Endothelial cell of umbilical vein (primary cell): ENCODE data around the gene FGD5. TPM values are rescaled to one million over a fixed set of nuclear protein-coding genes. Genes with fewer than 3 reads are reported as not detected.

ENCODE experiments used
- BruUV-seq: library from RNA; stranded (reverse); fragments of 400-500 nt; replicated peaks from 2 replicates; lab custom pipeline; 2021; lab: Mats Ljungman, UMichigan
- CTCF ChIA-PET: fragments of 300-600, 350-600 bp; sonication (Branson Sonifier 250); formaldehyde crosslinking; loops from one replicate; lab custom pipeline; 2021; ENCODE audit warnings: antibody characterized with exemption, inconsistent platforms; lab: Charles Lee
- POLR2A ChIA-PET: fragments of 300-600, 350-600 bp; sonication (Branson Sonifier 250); formaldehyde crosslinking; loops from one replicate; lab custom pipeline; 2021; ENCODE audit warnings: antibody characterized with exemption, inconsistent platforms; lab: Charles Lee
- DNase-seq: peaks from one replicate; pipeline ENCODE4 v3.0.0-alpha.2; 2011; ENCODE audit warnings: low read depth, low spot score
- FAIRE-seq: peaks from 2 replicates; lab custom pipeline; 2011; peaks lifted over from hg19 to GRCh38; lab: Jason Lieb, UNC
- H2AFZ ChIP-seq: 2 replicates; pipeline ENCODE4 v1.6.0; 2012; ENCODE audit warnings: low read depth, low read length, control low read depth, inconsistent platforms
- H3K27ac ChIP-seq: 2 replicates; pipeline ENCODE4 v1.5.1; 2011; ENCODE audit warnings: low read depth, mild to moderate bottlenecking, control low read depth, low read length, moderate library complexity; ENCODE audit not compliant: insufficient read depth
- H3K27me3 ChIP-seq, 2 experiments: 2 replicates each; pipeline versions ENCODE4 v1.6.0 to v1.6.1; 2011; ENCODE audit warnings: low read length in 2 of 2, mixed read lengths in 1 of 2; ENCODE audit not compliant: control insufficient read depth in 2 of 2, insufficient read depth in 2 of 2
- H3K36me3 ChIP-seq, 2 experiments: 2 replicates in 1 of 2; 3 replicates in 1 of 2; pipeline ENCODE4 v1.5.1; 2011; ENCODE audit warnings: low read length in 2 of 2, mild to moderate bottlenecking in 1 of 2, moderate library complexity in 1 of 2; ENCODE audit not compliant: control insufficient read depth in 2 of 2, insufficient read depth in 2 of 2; ENCODE audit errors: extremely low read depth in 1 of 2
- H3K4me1 ChIP-seq: 3 replicates; pipeline ENCODE4 v1.5.1; 2011; ENCODE audit warnings: mild to moderate bottlenecking, low read length; ENCODE audit not compliant: control insufficient read depth, insufficient read depth; ENCODE audit errors: extremely low read depth
- H3K4me2 ChIP-seq: 2 replicates; pipeline ENCODE4 v1.6.1; 2011; ENCODE audit warnings: low read length, control low read depth, mixed read lengths; ENCODE audit not compliant: insufficient read depth
- H3K4me3 ChIP-seq, 3 experiments: fragments of 200-600 bp in 1 of 3; sonication (generic), shearing (Covaris generic) in 1 of 3; replicated peaks in 1 of 3; 2 replicates each; pipeline ENCODE4 v1.5.1; 2011 to 2016; ENCODE audit warnings: control low read depth in 3 of 3, low read length in 3 of 3, mild to moderate bottlenecking in 2 of 3, inconsistent platforms in 1 of 3, low read depth in 1 of 3, moderate library complexity in 1 of 3; ENCODE audit not compliant: insufficient read depth in 1 of 3
- H3K79me2 ChIP-seq: 2 replicates; pipeline ENCODE4 v1.6.0; 2012; ENCODE audit warnings: low read length, inconsistent platforms; ENCODE audit not compliant: control insufficient read depth, insufficient read depth
- H3K9ac ChIP-seq: replicated peaks from 2 replicates; pipeline ENCODE3; 2011; ENCODE audit warnings: low read length, control low read depth; ENCODE audit not compliant: insufficient read depth; ENCODE audit errors: extremely low read depth
- H3K9me1 ChIP-seq: replicated peaks from 3 replicates; pipeline ENCODE4 v1.6.0; 2011; ENCODE audit warnings: mild to moderate bottlenecking, low read length; ENCODE audit not compliant: control insufficient read depth, insufficient read depth; ENCODE audit errors: extremely low read depth
- H3K9me3 ChIP-seq: replicated peaks from 2 replicates; pipeline ENCODE4 v1.5.1; 2012; ENCODE audit warnings: low read length, inconsistent platforms; ENCODE audit not compliant: control insufficient read depth, insufficient read depth
- H4K20me1 ChIP-seq: replicated peaks from 2 replicates; pipeline ENCODE3; 2011; ENCODE audit warnings: mild to moderate bottlenecking, low read length; ENCODE audit not compliant: control insufficient read depth, insufficient read depth; ENCODE audit errors: extremely low read depth
- CTCF ChIP-seq, 2 donors: IDR thresholded peaks; 1 replicate in 1 of 2; 2 replicates in 1 of 2; pipeline ENCODE4 v1.5.1; 2011; ENCODE audit warnings: low read length in 2 of 2, mild to moderate bottlenecking in 2 of 2, moderate library complexity in 2 of 2, control low read depth in 1 of 2, inconsistent platforms in 1 of 2, low read depth in 1 of 2; ENCODE audit not compliant: insufficient read depth in 1 of 2; ENCODE audit errors: extremely low read depth in 1 of 2
- EZH2 ChIP-seq: IDR thresholded peaks from 2 replicates; pipeline ENCODE4 v1.6.1; 2012; ENCODE audit warnings: borderline replicate concordance, low read depth, mild to moderate bottlenecking, moderate library complexity, low read length, inconsistent platforms; ENCODE audit not compliant: severe bottlenecking
- FOS ChIP-seq: IDR thresholded peaks from 2 replicates; pipeline ENCODE4 v1.6.1; 2011; ENCODE audit warnings: mild to moderate bottlenecking, low read length, moderate library complexity, borderline replicate concordance; ENCODE audit not compliant: insufficient read depth
- MAX ChIP-seq: IDR thresholded peaks from 2 replicates; pipeline ENCODE4 v1.6.1; 2011; ENCODE audit not compliant: insufficient read depth, insufficient read length
- MYC ChIP-seq: IDR thresholded peaks from one replicate; pipeline ENCODE4 v1.6.1; 2011; ENCODE audit warnings: mild to moderate bottlenecking, low read depth, low read length
- dilution Hi-C: fragments of 300-500 bp; cut with MboI; formaldehyde crosslinking; loops from one replicate; pipeline ENCODE4 v1.15.0; 2019; ENCODE audit warnings: low sequenced_read_pairs; ENCODE audit not compliant: extremely low pct_ligation_motif_present
- intact Hi-C: fragments of 100-400 bp; cut with micrococcal nuclease; formaldehyde crosslinking; loops from one replicate; pipeline ENCODE4 v1.10.0; 2022
- polyA plus RNA-seq, 4 experiments: library from polyadenylated mRNA; depleted of rRNA in 3 of 4; stranded (reverse) in 3 of 4; unstranded in 1 of 4; fragments of >200 nt; gene quantifications; 2 replicates each; pipeline versions ENCODE4 v1.2.1 to v1.2.3, GENCODE V29; 2011 to 2012; ENCODE audit warnings: missing spikeins in 1 of 4
- total RNA-seq: library from RNA; stranded (reverse); gene quantifications from 2 replicates; pipeline ENCODE4 v1.2.3, GENCODE V29; 2021

FGD5 gene
- total and polyA plus RNA-seq, 2 donors (not counting 3 experiments of a cell fraction or from before 2014, with no cell fraction given): 49.6 to 134 TPM

GRCh38 chr3:14824646-14825045 is 5.9 kb downstream of the FGD5 start:
- Histone ChIP-seq H3K36me3 (peaks cover 13 to 44% of the 10 kb centered on the region in 2 experiments), H3K79me2 (peaks cover 84% of the 10 kb centered on the region), H3K4me3 (no peak overlapping the region), H3K27me3 (no peaks in the 10 kb centered on the region), H3K27ac (peak overlapping the region; percentile 2), H3K9me3 (no peaks in the 10 kb centered on the region), H3K9me1 (no peaks in the 10 kb centered on the region), H3K4me1 (peaks cover 33% of the 10 kb centered on the region), H4K20me1 (peaks cover 5% of the 10 kb centered on the region), H3K4me2 (no peak overlapping the region), H3K9ac (no peak overlapping the region), H2AFZ (no peak overlapping the region)
- TF ChIP-seq CTCF (IDR thresholded peaks at IDR 0.05; ENCODE audit: extremely low read depth in 1 of 2, insufficient read depth in 1 of 2, low read depth in 1 of 2, low read length in 2 of 2): no peak
- TF ChIP-seq EZH2: no peak
- no peak for TF ChIP-seq MAX
- no peak for TF ChIP-seq MYC
- TF ChIP-seq FOS: no peak
- BruUV-seq: no TSS peak
- ChIA-PET CTCF (interaction anchor here (0.8 to 2.2 kb wide), 5 partner anchors 11 to 44 kb away, joined by 3 to 8 read pairs (median 3); no protein-coding TSS in a partner anchor), POLR2A (no interaction called here)
- DNase-seq: peak; percentile 57
- intact Hi-C loops (no loop called here), dilution Hi-C loops (loop anchor here (10.0 kb wide), 1 partner anchor 60 kb away; no protein-coding TSS in a partner anchor)
- FAIRE-seq: no peak
